ENCODE data around the gene HHATL.

GRCh38 chr3:42651248-42652091, 51.1 kb downstream of the HHATL start:
- no peak for TF ChIP-seq POLR2AphosphoS5 (IDR thresholded peaks at IDR 0.05; ENCODE audit: low read depth, low read length)
- TF ChIP-seq POLR2A (IDR thresholded peaks at IDR 0.05; ENCODE audit: low read depth, low read length): no peak
- TF ChIP-seq TAF1 (IDR thresholded peaks at IDR 0.05; ENCODE audit: borderline replicate concordance, low read depth, low read length): no peak
